Measurements from ENCODE around the gene ATXN1. TPM values are rescaled to one million over a fixed set of nuclear protein-coding genes. Genes with fewer than 3 reads are reported as not detected.

Gene ATXN1
- polyA plus RNA-seq, 1 donor from 2014 or later, result 28.2 TPM

DNA sequence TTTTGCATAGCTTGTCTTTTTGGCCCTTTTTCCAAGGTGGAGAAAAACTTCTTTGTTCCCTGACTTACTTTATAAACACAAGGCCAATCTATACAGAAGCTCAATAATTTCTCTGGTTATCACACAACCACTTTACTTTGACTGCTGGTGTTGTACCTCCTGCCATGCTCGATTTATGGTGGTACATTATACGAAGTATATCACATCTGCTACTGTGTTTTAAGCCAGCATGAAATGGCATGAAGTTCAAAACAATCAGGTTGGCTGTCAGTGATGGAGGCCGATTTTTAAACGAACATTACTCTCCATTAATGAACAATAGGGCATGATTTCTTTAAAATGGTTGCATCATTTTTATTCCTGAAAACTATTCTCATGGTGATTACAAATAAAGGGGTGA, 21.0 kb upstream of the ATXN1 start:
- Histone ChIP-seq H3K36me3 (ENCODE audit: insufficient read depth, low read length) (no peaks in the 10 kb centered on the region), H2AFZ (ENCODE audit: low read depth, low read length) (no peak overlapping the region), H3F3A (ENCODE audit: insufficient read depth, low read length, poor library complexity, severe bottlenecking) (no peaks in the 10 kb centered on the region), H3K27ac (ENCODE audit: low read length) (peak overlapping the region; percentile 89), H3K4me3 (ENCODE audit: low read length) (no peak overlapping the region), H3K9ac (ENCODE audit: low read length) (no peak overlapping the region), H3K79me2 (replicated peaks; ENCODE audit: insufficient read depth, low read length) (no peaks in the 10 kb centered on the region), H4K20me1 (ENCODE audit: insufficient read depth) (no peaks in the 10 kb centered on the region), H3K4me2 (ENCODE audit: low read length) (no peak overlapping the region), H3K9me3 (ENCODE audit: low read length) (no peaks in the 10 kb centered on the region), H3K9me2 (ENCODE audit: insufficient read depth, low read length) (no peaks in the 10 kb centered on the region), H3K27me3 (ENCODE audit: insufficient read depth, low read depth, low read length) (no peaks in the 10 kb centered on the region)
- TF ChIP-seq, protein P1, sequence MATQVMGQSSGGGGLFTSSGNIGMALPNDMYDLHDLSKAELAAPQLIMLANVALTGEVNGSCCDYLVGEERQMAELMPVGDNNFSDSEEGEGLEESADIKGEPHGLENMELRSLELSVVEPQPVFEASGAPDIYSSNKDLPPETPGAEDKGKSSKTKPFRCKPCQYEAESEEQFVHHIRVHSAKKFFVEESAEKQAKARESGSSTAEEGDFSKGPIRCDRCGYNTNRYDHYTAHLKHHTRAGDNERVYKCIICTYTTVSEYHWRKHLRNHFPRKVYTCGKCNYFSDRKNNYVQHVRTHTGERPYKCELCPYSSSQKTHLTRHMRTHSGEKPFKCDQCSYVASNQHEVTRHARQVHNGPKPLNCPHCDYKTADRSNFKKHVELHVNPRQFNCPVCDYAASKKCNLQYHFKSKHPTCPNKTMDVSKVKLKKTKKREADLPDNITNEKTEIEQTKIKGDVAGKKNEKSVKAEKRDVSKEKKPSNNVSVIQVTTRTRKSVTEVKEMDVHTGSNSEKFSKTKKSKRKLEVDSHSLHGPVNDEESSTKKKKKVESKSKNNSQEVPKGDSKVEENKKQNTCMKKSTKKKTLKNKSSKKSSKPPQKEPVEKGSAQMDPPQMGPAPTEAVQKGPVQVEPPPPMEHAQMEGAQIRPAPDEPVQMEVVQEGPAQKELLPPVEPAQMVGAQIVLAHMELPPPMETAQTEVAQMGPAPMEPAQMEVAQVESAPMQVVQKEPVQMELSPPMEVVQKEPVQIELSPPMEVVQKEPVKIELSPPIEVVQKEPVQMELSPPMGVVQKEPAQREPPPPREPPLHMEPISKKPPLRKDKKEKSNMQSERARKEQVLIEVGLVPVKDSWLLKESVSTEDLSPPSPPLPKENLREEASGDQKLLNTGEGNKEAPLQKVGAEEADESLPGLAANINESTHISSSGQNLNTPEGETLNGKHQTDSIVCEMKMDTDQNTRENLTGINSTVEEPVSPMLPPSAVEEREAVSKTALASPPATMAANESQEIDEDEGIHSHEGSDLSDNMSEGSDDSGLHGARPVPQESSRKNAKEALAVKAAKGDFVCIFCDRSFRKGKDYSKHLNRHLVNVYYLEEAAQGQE (IDR thresholded peaks at IDR 0.05; ENCODE audit: borderline replicate concordance), result no peak
- no peak for TF ChIP-seq SMC3 (conservative IDR thresholded peaks at IDR 0.05; ENCODE audit: poor library complexity)
- no peak for TF ChIP-seq TAF1 (IDR thresholded peaks at IDR 0.05; ENCODE audit: low read depth)

- no peaks in the 10 kb centered on the region for H3F3A ChIP-seq (ENCODE audit: insufficient read depth, low read length, poor library complexity, severe bottlenecking)
- H3K9me3 ChIP-seq (ENCODE audit: low read length), result no peaks in the 10 kb centered on the region
- H2AFZ ChIP-seq (ENCODE audit: low read depth, low read length), result no peak overlapping the region
- peak overlapping the region; percentile 55 for H3K9ac ChIP-seq (ENCODE audit: low read length)
- peak overlapping the region; percentile 15 for H3K4me2 ChIP-seq (ENCODE audit: low read length)
- H3K27ac ChIP-seq (ENCODE audit: low read length), result peak overlapping the region; percentile 89
- no peaks in the 10 kb centered on the region for H3K79me2 ChIP-seq (replicated peaks; ENCODE audit: insufficient read depth, low read length)
- TF ChIP-seq POLR2AphosphoS5 (IDR thresholded peaks at IDR 0.05) (peak; percentile 64), EZH2 (IDR thresholded peaks at IDR 0.05; ENCODE audit: borderline replicate concordance, insufficient read depth, low read length, poor library complexity, severe bottlenecking) (no peak), SMC3 (conservative IDR thresholded peaks at IDR 0.05; ENCODE audit: poor library complexity) (peak; percentile 25), MXI1 (conservative IDR thresholded peaks at IDR 0.05; ENCODE audit: poor library complexity, severe bottlenecking) (no peak), EP300 (conservative IDR thresholded peaks at IDR 0.05; ENCODE audit: poor library complexity, severe bottlenecking) (peak; percentile 73), CTCF (IDR thresholded peaks at IDR 0.05; ENCODE audit: poor library complexity, severe bottlenecking) (no peak), TAF1 (IDR thresholded peaks at IDR 0.05; ENCODE audit: low read depth) (no peak), RAD21 (conservative IDR thresholded peaks at IDR 0.05) (no peak)
- TF ChIP-seq, protein P1 (IDR thresholded peaks at IDR 0.05; ENCODE audit: borderline replicate concordance), result peak; percentile 31
- no peaks in the 10 kb centered on the region for H4K20me1 ChIP-seq (ENCODE audit: insufficient read depth)
- H3K27me3 ChIP-seq (ENCODE audit: insufficient read depth, low read depth, low read length), result no peaks in the 10 kb centered on the region
- no peaks in the 10 kb centered on the region for H3K9me2 ChIP-seq (ENCODE audit: insufficient read depth, low read length)
- no peaks in the 10 kb centered on the region for H3K36me3 ChIP-seq (ENCODE audit: insufficient read depth, low read length)
- peak overlapping the region; percentile 41 for H3K4me3 ChIP-seq (ENCODE audit: low read length)
Observed at GRCh38 chr6:16781348-16782169, 20.3 kb upstream of the ATXN1 start.

Measured in neural cell (in vitro differentiated cells).